Measurements from ENCODE around the gene CGGBP1.
"Not testable (repeated sequence)": the region's sequence is repeated elsewhere in the genome, so short reads cannot be mapped to it uniquely, and the experiment has no call there.

Gene CGGBP1

GRCh38 chr3:88033808-88034207 is 25.0 kb downstream of the CGGBP1 start:
- no peak for DNase-seq

- no peak for DNase-seq
These were observed 25.7 kb downstream of the CGGBP1 start for GRCh38 chr3:88033079-88033478.

- no peak for DNase-seq
These were observed 26.6 kb downstream of the CGGBP1 start for GRCh38 chr3:88032245-88032644.

- DNase-seq, result peak; percentile 23
These were observed 27.1 kb downstream of the CGGBP1 start for GRCh38 chr3:88031642-88032077.

GRCh38 chr3:88030210-88030609 is 28.6 kb downstream of the CGGBP1 start:
- no peak for DNase-seq

GRCh38 chr3:88028876-88029275 is 29.9 kb downstream of the CGGBP1 start:
- no peak for DNase-seq

GRCh38 chr3:88025001-88025552 is 33.7 kb downstream of the CGGBP1 start:
- no peak for DNase-seq

GRCh38 chr3:88019024-88019423 is 39.8 kb downstream of the CGGBP1 start:
- DNase-seq, result no peak

GRCh38 chr3:88015656-88016055 is 43.1 kb downstream of the CGGBP1 start:
- not testable (repeated sequence) for DNase-seq

GRCh38 chr3:88013592-88013991 is 45.2 kb downstream of the CGGBP1 start:
- DNase-seq, result no peak

- DNase-seq, result no peak
These were observed 48.0 kb downstream of the CGGBP1 start for GRCh38 chr3:88010810-88011209.

GRCh38 chr3:88009066-88009465 is 49.7 kb downstream of the CGGBP1 start:
- DNase-seq, result no peak

GRCh38 chr3:88005066-88005465 is 53.7 kb downstream of the CGGBP1 start:
- peak; percentile 10 for DNase-seq

GRCh38 chr3:88003115-88003755 is 55.6 kb downstream of the CGGBP1 start:
- peak; percentile 29 for DNase-seq

GRCh38 chr3:88002448-88002847 is 56.4 kb downstream of the CGGBP1 start:
- no peak for DNase-seq
